Measurements from ENCODE around the gene EREG. TPM values are rescaled to one million over a fixed set of nuclear protein-coding genes. Genes with fewer than 3 reads are reported as not detected.

The EREG gene
- total RNA-seq, 1 experiment from 2014 or later = 498 TPM

DNA sequence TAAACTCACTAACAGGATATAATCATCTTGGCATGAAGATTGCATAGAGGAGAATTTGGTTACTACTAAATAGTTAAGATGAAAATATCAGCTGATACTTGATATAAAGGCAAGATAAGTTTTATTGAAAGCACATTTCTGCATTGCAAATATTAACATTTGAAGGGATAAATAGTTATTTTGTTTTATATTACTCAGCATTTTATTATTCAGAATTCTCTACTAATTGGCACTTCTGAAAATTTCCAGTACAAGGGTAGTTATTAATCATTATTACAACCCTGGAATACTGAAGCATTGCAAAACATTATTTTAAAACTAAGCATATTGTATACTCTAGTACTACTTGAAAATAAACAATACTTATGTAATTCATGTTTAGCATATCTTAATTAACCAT is 47.3 kb downstream of the EREG start (continued):
- no peak for TF ChIP-seq ZNF274 (IDR thresholded peaks at IDR 0.05; ENCODE audit: low read depth, low read length)
- TF ChIP-seq, protein P1, sequence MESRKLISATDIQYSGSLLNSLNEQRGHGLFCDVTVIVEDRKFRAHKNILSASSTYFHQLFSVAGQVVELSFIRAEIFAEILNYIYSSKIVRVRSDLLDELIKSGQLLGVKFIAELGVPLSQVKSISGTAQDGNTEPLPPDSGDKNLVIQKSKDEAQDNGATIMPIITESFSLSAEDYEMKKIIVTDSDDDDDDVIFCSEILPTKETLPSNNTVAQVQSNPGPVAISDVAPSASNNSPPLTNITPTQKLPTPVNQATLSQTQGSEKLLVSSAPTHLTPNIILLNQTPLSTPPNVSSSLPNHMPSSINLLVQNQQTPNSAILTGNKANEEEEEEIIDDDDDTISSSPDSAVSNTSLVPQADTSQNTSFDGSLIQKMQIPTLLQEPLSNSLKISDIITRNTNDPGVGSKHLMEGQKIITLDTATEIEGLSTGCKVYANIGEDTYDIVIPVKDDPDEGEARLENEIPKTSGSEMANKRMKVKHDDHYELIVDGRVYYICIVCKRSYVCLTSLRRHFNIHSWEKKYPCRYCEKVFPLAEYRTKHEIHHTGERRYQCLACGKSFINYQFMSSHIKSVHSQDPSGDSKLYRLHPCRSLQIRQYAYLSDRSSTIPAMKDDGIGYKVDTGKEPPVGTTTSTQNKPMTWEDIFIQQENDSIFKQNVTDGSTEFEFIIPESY (IDR thresholded peaks at IDR 0.05; ENCODE audit: extremely low read depth, insufficient replicate concordance, low read length) = no peak

DNA sequence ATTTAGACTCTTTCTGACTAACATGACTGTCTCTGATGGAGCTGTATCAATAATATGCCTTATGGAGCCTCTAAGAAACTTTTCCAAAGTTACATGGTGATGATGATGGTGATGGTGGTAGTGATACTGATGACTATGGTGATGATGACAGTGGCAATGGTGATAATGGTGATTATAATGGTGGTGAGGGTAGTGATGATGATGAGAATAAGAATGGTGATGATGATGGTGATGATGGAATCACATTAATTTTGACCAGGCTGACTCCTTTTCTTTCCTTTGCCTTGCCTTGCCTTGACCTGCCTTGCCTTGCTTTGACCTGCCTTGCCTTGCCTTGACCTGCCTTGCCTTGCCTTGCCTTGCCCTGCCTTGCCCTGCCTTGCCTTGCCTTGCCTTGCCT is 48.3 kb downstream of the EREG start:
- H3K9me2 ChIP-seq (ENCODE audit: insufficient read depth) = 0 out of 2 replicates have a peak, but pooled peaks cover 3% of the 10 kb centered on the region
- no peaks in the 10 kb centered on the region for H3K79me2 ChIP-seq (ENCODE audit: insufficient read depth, low read length)
- H3K4me2 ChIP-seq (ENCODE audit: low read length) = no peak overlapping the region
- RAD21 ChIA-PET (ENCODE audit: low non-redundant PET in 1 of 2, low total read pairs in 2 of 2, uncharacterized antibody in 2 of 2, unreplicated experiment in 2 of 2) = no interaction called here
- peak overlapping the region; percentile 51 for H2AFZ ChIP-seq (ENCODE audit: low read depth, low read length, poor library complexity, severe bottlenecking)
- ATAC-seq (no peak), DNase-seq (ENCODE audit: low read depth, low spot score) (no peak)
- H3K9me3 ChIP-seq (ENCODE audit: control insufficient read depth in 1 of 2, insufficient read depth in 1 of 2, low read depth in 1 of 2, low read length in 2 of 2) = no peaks in the 10 kb centered on the region
- no peak overlapping the region for H3K4me3 ChIP-seq (replicated peaks in 1 of 2; ENCODE audit: low read depth in 1 of 2, low read length in 2 of 2)
- peaks cover 41 to 65% of the 10 kb centered on the region in 2 experiments for H3K4me1 ChIP-seq (ENCODE audit: control insufficient read depth in 1 of 2, insufficient read depth in 2 of 2, low read length in 2 of 2)
- H3K27me3 ChIP-seq (ENCODE audit: insufficient read depth, low read length) = no peaks in the 10 kb centered on the region
- CTCF ChIA-PET = no interaction called here
- TF ChIP-seq EZH2phosphoT487 (IDR thresholded peaks at IDR 0.05; ENCODE audit: borderline replicate concordance) = no peak
- TF ChIP-seq, protein P1 (IDR thresholded peaks at IDR 0.05; ENCODE audit: extremely low read depth, insufficient replicate concordance, low read length) = no peak
- TF ChIP-seq EGR1 (IDR thresholded peaks at IDR 0.05; ENCODE audit: low read depth) = no peak
- no peak for TF ChIP-seq CBX3 (IDR thresholded peaks at IDR 0.05; ENCODE audit: low read depth)
- TF ChIP-seq SRF (IDR thresholded peaks at IDR 0.05; ENCODE audit: low read depth) = no peak
- TF ChIP-seq JUND (IDR thresholded peaks at IDR 0.05) = no peak
- no peak for TF ChIP-seq SP1 (IDR thresholded peaks at IDR 0.05; ENCODE audit: low read depth)
- no peaks in the 10 kb centered on the region for H3K36me3 ChIP-seq (ENCODE audit: control insufficient read depth in 1 of 2, insufficient read depth in 2 of 2, low read length in 2 of 2)
- H4K20me1 ChIP-seq (ENCODE audit: insufficient read depth) = no peaks in the 10 kb centered on the region
- intact Hi-C loops (cut with micrococcal nuclease) = no loop called here
- BruUV-seq (replicated peaks) = no TSS peak
- H3K9ac ChIP-seq (ENCODE audit: low read length) = no peak overlapping the region
- POLR2A ChIA-PET = interaction anchor here (1.6 kb wide), 1 partner anchor 32 kb away, joined by 5 read pairs; the partner anchor contains the start of gene AREG
- no peak overlapping the region for H3K27ac ChIP-seq (ENCODE audit: low read depth, low read length)

Measured in HCT116 (cell line).